A673 (cell line): ENCODE data around the gene UNC13C.

Experiments used
- EZH2 ChIP-seq: fragments of 200-600 bp; sonication (generic); IDR thresholded peaks from 2 replicates; pipeline ENCODE4 v1.6.1; 2017; ENCODE audit warnings: borderline replicate concordance, low read depth, mild to moderate bottlenecking, mixed read lengths, antibody characterized with exemption, low read length; ENCODE audit not compliant: poor library complexity, severe bottlenecking
- TF ChIP-seq, protein P1 (sequence below): fragments of 300-800, 200-600 bp; sonication (generic); conservative IDR thresholded peaks from 2 replicates; pipeline ENCODE4 v1.5.1; 2017; ENCODE audit warnings: low read depth, mild to moderate bottlenecking, antibody characterized with exemption, low read length, moderate library complexity, mixed read lengths

GRCh38 chr15:53978253-53978906, at the start of gene UNC13C:
- TF ChIP-seq, protein P1, sequence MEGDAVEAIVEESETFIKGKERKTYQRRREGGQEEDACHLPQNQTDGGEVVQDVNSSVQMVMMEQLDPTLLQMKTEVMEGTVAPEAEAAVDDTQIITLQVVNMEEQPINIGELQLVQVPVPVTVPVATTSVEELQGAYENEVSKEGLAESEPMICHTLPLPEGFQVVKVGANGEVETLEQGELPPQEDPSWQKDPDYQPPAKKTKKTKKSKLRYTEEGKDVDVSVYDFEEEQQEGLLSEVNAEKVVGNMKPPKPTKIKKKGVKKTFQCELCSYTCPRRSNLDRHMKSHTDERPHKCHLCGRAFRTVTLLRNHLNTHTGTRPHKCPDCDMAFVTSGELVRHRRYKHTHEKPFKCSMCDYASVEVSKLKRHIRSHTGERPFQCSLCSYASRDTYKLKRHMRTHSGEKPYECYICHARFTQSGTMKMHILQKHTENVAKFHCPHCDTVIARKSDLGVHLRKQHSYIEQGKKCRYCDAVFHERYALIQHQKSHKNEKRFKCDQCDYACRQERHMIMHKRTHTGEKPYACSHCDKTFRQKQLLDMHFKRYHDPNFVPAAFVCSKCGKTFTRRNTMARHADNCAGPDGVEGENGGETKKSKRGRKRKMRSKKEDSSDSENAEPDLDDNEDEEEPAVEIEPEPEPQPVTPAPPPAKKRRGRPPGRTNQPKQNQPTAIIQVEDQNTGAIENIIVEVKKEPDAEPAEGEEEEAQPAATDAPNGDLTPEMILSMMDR = no peak
- TF ChIP-seq EZH2 = no peak
